CD4-positive, alpha-beta memory T cell (primary cell): ENCODE results near the gene FAM124A. TPM values are rescaled to one million over a fixed set of nuclear protein-coding genes. Genes with fewer than 3 reads are reported as not detected.

ENCODE experiments used
- CTCF ChIA-PET: fragments of 350-600 bp; sonication (Branson Sonifier 250); formaldehyde crosslinking; loops from one replicate; lab custom pipeline; 2021; ENCODE audit warnings: inconsistent platforms; ENCODE audit not compliant: partially characterized antibody; lab: Charles Lee
- POLR2A ChIA-PET: fragments of 350-600 bp; sonication (Branson Sonifier 250); formaldehyde crosslinking; loops from one replicate; lab custom pipeline; 2021; ENCODE audit not compliant: partially characterized antibody; lab: Charles Lee
- DNase-seq, 5 donors: peaks; one replicate each; pipeline versions ENCODE4 v3.0.0 to v3.0.0-alpha.2; 2020 to 2022; ENCODE audit warnings: mixed read lengths in 1 of 5
- H3K27ac ChIP-seq: one replicate; pipeline ENCODE4 v1.7.0; 2013; ENCODE audit warnings: low read depth, low read length
- H3K27me3 ChIP-seq: 2 replicates; pipeline ENCODE4 v1.7.0; 2013; ENCODE audit warnings: mild to moderate bottlenecking, low read length, moderate library complexity; ENCODE audit not compliant: insufficient read depth
- H3K36me3 ChIP-seq: 2 replicates; pipeline ENCODE4 v1.7.0; 2013; ENCODE audit warnings: mild to moderate bottlenecking, low read length, moderate library complexity; ENCODE audit not compliant: insufficient read depth
- H3K4me1 ChIP-seq: 2 replicates; pipeline ENCODE4 v1.7.0; 2013; ENCODE audit warnings: mild to moderate bottlenecking, low read length, moderate library complexity; ENCODE audit not compliant: insufficient read depth
- H3K4me3 ChIP-seq, 2 donors: one replicate each; pipeline ENCODE4 v1.7.0; 2013; ENCODE audit warnings: low read length in 2 of 2, mild to moderate bottlenecking in 1 of 2
- H3K9me3 ChIP-seq, 2 donors: one replicate each; pipeline ENCODE4 v1.7.0; 2013; ENCODE audit warnings: low read length in 2 of 2, control low read depth in 1 of 2; ENCODE audit not compliant: control insufficient read depth in 1 of 2
- H3K27ac Mint-ChIP-seq, 7 donors: one replicate each; pipeline ENCODE4 v1.8.0; 2020 to 2021; ENCODE audit warnings: mixed read lengths in 7 of 7, mild to moderate bottlenecking in 6 of 7, inconsistent platforms in 3 of 7, moderate library complexity in 3 of 7
- H3K27me3 Mint-ChIP-seq, 2 donors: one replicate each; pipeline ENCODE4 v1.8.0; 2020 to 2021; ENCODE audit warnings: mixed read lengths in 2 of 2
- H3K36me3 Mint-ChIP-seq, 2 donors: one replicate each; pipeline ENCODE4 v1.8.0; 2020 to 2021; ENCODE audit warnings: mixed read lengths in 2 of 2, inconsistent platforms in 1 of 2, mild to moderate bottlenecking in 1 of 2
- H3K4me1 Mint-ChIP-seq, 4 donors: one replicate each; pipeline ENCODE4 v1.8.0; 2020 to 2021; ENCODE audit warnings: mixed read lengths in 4 of 4, mild to moderate bottlenecking in 1 of 4
- H3K4me3 Mint-ChIP-seq, 8 donors: one replicate each; pipeline ENCODE4 v1.8.0; 2020 to 2021; ENCODE audit warnings: mixed read lengths in 8 of 8, mild to moderate bottlenecking in 7 of 8, moderate library complexity in 6 of 8, inconsistent platforms in 3 of 8
- H3K9me3 Mint-ChIP-seq, 8 donors: one replicate each; pipeline ENCODE4 v1.8.0; 2020 to 2021; ENCODE audit warnings: mixed read lengths in 8 of 8, mild to moderate bottlenecking in 5 of 8, inconsistent platforms in 3 of 8, moderate library complexity in 1 of 8
- intact Hi-C: fragments of 100-400 bp; cut with micrococcal nuclease; formaldehyde crosslinking; loops from one replicate; pipeline ENCODE4 v1.15.1; 2023
- polyA plus RNA-seq, 2 donors: library from polyadenylated mRNA; unstranded; fragments of 300-500 nt; fragmentation: Illumina TruSeq; gene quantifications; one replicate each; pipeline ENCODE4 v1.2.3, GENCODE V29; 2021
- total RNA-seq, 2 experiments: library from RNA; stranded (reverse); gene quantifications; one replicate each; pipeline ENCODE4 v1.2.3, GENCODE V29; 2021

FAM124A gene
- total and polyA plus RNA-seq, 4 experiments from 2014 or later = not detected

GRCh38 chr13:51235186-51235585, 13.0 kb downstream of the FAM124A start:
- Histone ChIP-seq H3K36me3 (no peaks in the 10 kb centered on the region), H3K27ac (no peak overlapping the region), H3K4me1 (no peaks in the 10 kb centered on the region), H3K4me3 (no peak overlapping the region), H3K9me3 (no peaks in the 10 kb centered on the region), H3K27me3 (no peaks in the 10 kb centered on the region)
- H3K9me3 Mint-ChIP-seq = peaks cover 0 to 3% (median 0%) of the 10 kb centered on the region in 8 donors
- ChIA-PET POLR2A (no interaction called here), CTCF (no interaction called here)
- no peak overlapping the region for H3K4me3 Mint-ChIP-seq
- no peak for DNase-seq
- H3K4me1 Mint-ChIP-seq = no peaks in the 10 kb centered on the region
- intact Hi-C loops = no loop called here
- H3K27ac Mint-ChIP-seq = no peak overlapping the region
- no peaks in the 10 kb centered on the region for H3K36me3 Mint-ChIP-seq
- H3K27me3 Mint-ChIP-seq = peaks cover 20 to 26% of the 10 kb centered on the region in 2 donors

DNA sequence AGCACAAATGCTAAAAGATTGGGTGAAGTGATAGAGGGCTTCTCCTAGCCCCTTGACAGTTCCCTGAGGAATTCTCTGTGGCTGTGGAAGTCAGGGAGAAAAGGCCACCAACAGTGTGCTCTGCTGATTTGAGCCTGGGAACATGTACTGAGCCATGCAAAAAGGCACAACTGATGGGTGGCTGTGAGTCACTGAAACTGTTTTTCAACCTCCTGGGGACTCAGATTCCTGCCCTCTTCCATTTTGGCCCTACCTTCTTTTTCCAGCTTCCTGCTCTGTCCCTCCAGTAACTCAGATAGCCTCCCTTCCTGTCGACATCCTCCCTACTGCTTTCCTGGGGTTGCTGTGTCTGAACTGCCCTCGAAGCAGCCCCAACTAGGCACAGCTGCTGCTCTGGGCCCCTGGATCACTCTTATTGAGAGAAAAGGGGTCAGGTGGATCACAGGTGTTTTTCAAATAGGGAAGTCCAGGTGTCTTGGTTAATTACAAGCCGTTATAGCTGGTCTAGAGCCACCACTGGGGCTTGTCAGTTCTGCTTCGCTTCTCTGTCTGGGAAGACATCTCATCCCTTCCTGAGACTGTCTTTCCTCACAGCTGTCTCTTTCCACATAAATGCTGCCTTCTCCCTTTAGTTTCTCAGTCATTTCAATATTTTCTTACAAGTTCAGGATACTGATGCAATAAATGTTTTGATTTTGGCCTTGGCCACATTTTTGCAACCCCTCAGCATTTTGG, 13.7 kb downstream of the FAM124A start:
- ChIA-PET CTCF (interaction anchor here (1.8 kb wide), 2 partner anchors 12 to 51 kb away, joined by 3 to 8 read pairs; no protein-coding TSS in a partner anchor), POLR2A (interaction anchor here (0.7 kb wide), 1 partner anchor 14 kb away, joined by 3 read pairs; no protein-coding TSS in a partner anchor)
- H3K27me3 ChIP-seq = no peaks in the 10 kb centered on the region

GRCh38 chr13:51236491-51236792, 14.2 kb downstream of the FAM124A start:
- no peaks in the 10 kb centered on the region for H3K36me3 ChIP-seq
- H3K36me3 Mint-ChIP-seq = no peaks in the 10 kb centered on the region

More for the DNA sequence above, 13.7 kb downstream of the FAM124A start:
- Histone ChIP-seq H3K36me3 (no peaks in the 10 kb centered on the region), H3K4me1 (no peaks in the 10 kb centered on the region), H3K9me3 (no peaks in the 10 kb centered on the region), H3K4me3 (no peak overlapping the region), H3K27ac (no peak overlapping the region)
- H3K27me3 Mint-ChIP-seq = peaks cover 19 to 22% of the 10 kb centered on the region in 2 donors
- H3K4me3 Mint-ChIP-seq = no peak overlapping the region
- peaks cover 0 to 3% (median 0%) of the 10 kb centered on the region in 8 donors for H3K9me3 Mint-ChIP-seq
- DNase-seq = no peak
- no peak overlapping the region for H3K27ac Mint-ChIP-seq
- H3K4me1 Mint-ChIP-seq = no peaks in the 10 kb centered on the region
- intact Hi-C loops = no loop called here
- no peaks in the 10 kb centered on the region for H3K36me3 Mint-ChIP-seq

GRCh38 chr13:51237386-51237785, 15.2 kb downstream of the FAM124A start:
- no peaks in the 10 kb centered on the region for H3K4me1 Mint-ChIP-seq
- no peak overlapping the region for H3K27ac Mint-ChIP-seq
- H3K4me3 Mint-ChIP-seq = no peak overlapping the region
- Histone ChIP-seq H3K4me1 (no peaks in the 10 kb centered on the region), H3K36me3 (no peaks in the 10 kb centered on the region), H3K27me3 (no peaks in the 10 kb centered on the region), H3K4me3 (no peak overlapping the region), H3K27ac (no peak overlapping the region), H3K9me3 (no peaks in the 10 kb centered on the region)
- H3K9me3 Mint-ChIP-seq = peaks cover 0 to 3% (median 0%) of the 10 kb centered on the region in 8 donors
- POLR2A ChIA-PET = no interaction called here
- intact Hi-C loops = no loop called here
- CTCF ChIA-PET = interaction anchor here (1.8 kb wide), 2 partner anchors 10 to 49 kb away, joined by 3 to 8 read pairs; no protein-coding TSS in a partner anchor
- H3K27me3 Mint-ChIP-seq = peaks cover 17 to 19% of the 10 kb centered on the region in 2 donors
- no peak for DNase-seq
- no peaks in the 10 kb centered on the region for H3K36me3 Mint-ChIP-seq

More at GRCh38 chr13:51236491-51236792, 14.2 kb downstream of the FAM124A start:
- Mint-ChIP-seq H3K4me1 (no peaks in the 10 kb centered on the region), H3K9me3 (peaks cover 0 to 3% (median 0%) of the 10 kb centered on the region in 8 donors), H3K27ac (no peak overlapping the region), H3K27me3 (peaks cover 19 to 21% of the 10 kb centered on the region in 2 donors), H3K4me3 (no peak overlapping the region)
- Histone ChIP-seq H3K27ac (no peak overlapping the region), H3K9me3 (no peaks in the 10 kb centered on the region), H3K4me3 (no peak overlapping the region), H3K4me1 (no peaks in the 10 kb centered on the region), H3K27me3 (no peaks in the 10 kb centered on the region)
- CTCF ChIA-PET = interaction anchor here (1.8 kb wide), 2 partner anchors 11 to 50 kb away, joined by 3 to 8 read pairs; no protein-coding TSS in a partner anchor
- POLR2A ChIA-PET = interaction anchor here (0.7 kb wide), 1 partner anchor 14 kb away, joined by 3 read pairs; no protein-coding TSS in a partner anchor
- no peak for DNase-seq
- intact Hi-C loops = no loop called here

GRCh38 chr13:51237887-51238286, 15.7 kb downstream of the FAM124A start:
- DNase-seq = no peak
- Histone ChIP-seq H3K9me3 (no peaks in the 10 kb centered on the region), H3K27ac (no peak overlapping the region), H3K36me3 (no peaks in the 10 kb centered on the region), H3K27me3 (no peaks in the 10 kb centered on the region), H3K4me3 (no peak overlapping the region), H3K4me1 (no peaks in the 10 kb centered on the region)
- no peaks in the 10 kb centered on the region for H3K4me1 Mint-ChIP-seq
- peaks cover 0 to 2% (median 0%) of the 10 kb centered on the region in 8 donors for H3K9me3 Mint-ChIP-seq
- no peak overlapping the region for H3K27ac Mint-ChIP-seq
- no peaks in the 10 kb centered on the region for H3K36me3 Mint-ChIP-seq
- CTCF ChIA-PET = interaction anchor here (1.8 kb wide), 1 partner anchor 49 kb away, joined by 8 read pairs; no protein-coding TSS in a partner anchor
- H3K4me3 Mint-ChIP-seq = no peak overlapping the region
- intact Hi-C loops = no loop called here
- POLR2A ChIA-PET = no interaction called here
- H3K27me3 Mint-ChIP-seq = peaks cover 14 to 15% of the 10 kb centered on the region in 2 donors

DNA sequence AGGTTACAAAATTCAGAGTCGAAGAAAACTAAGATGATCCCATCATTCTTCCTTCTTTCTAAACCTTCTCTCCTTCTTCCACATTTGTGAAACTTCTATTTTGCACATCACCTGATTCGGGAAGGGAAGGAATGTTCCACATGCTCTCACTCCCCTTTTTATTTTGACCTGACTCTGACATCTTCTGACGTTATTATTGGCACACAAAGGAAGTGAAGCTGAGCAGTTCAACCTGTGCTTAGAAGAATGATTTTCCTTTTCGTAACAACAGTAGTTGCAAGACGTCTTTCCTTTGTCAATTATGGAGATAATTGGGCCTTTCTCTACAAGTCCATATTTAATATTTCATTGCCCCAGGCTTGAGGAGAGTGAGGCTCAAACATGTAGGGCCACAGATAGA, 18.0 kb downstream of the FAM124A start:
- Mint-ChIP-seq H3K4me3 (no peak overlapping the region), H3K27ac (no peak overlapping the region), H3K9me3 (no peaks in the 10 kb centered on the region), H3K36me3 (no peaks in the 10 kb centered on the region), H3K4me1 (no peaks in the 10 kb centered on the region), H3K27me3 (peaks cover 7 to 12% of the 10 kb centered on the region in 2 donors)
- no peaks in the 10 kb centered on the region for H3K36me3 ChIP-seq
- CTCF ChIA-PET = interaction anchor here (1.4 kb wide), 1 partner anchor 46 kb away, joined by 4 read pairs; no protein-coding TSS in a partner anchor
- H3K4me3 ChIP-seq = no peak overlapping the region
- no peak for DNase-seq
- no peaks in the 10 kb centered on the region for H3K27me3 ChIP-seq
- intact Hi-C loops = no loop called here
- no peaks in the 10 kb centered on the region for H3K4me1 ChIP-seq
- H3K9me3 ChIP-seq = no peaks in the 10 kb centered on the region
- no peak overlapping the region for H3K27ac ChIP-seq
- POLR2A ChIA-PET = no interaction called here

GRCh38 chr13:51240958-51241357, 18.8 kb downstream of the FAM124A start:
- ChIA-PET POLR2A (no interaction called here), CTCF (interaction anchor here (1.4 kb wide), 1 partner anchor 45 kb away, joined by 4 read pairs; no protein-coding TSS in a partner anchor)
- no peak overlapping the region for H3K27ac Mint-ChIP-seq
- no peak for DNase-seq
- H3K4me1 Mint-ChIP-seq = no peaks in the 10 kb centered on the region
- intact Hi-C loops = no loop called here
- no peaks in the 10 kb centered on the region for H3K4me1 ChIP-seq
- no peak overlapping the region for H3K4me3 Mint-ChIP-seq
- H3K9me3 ChIP-seq = no peaks in the 10 kb centered on the region
- H3K4me3 ChIP-seq = no peak overlapping the region
- H3K36me3 Mint-ChIP-seq = no peaks in the 10 kb centered on the region
- H3K27me3 ChIP-seq = no peaks in the 10 kb centered on the region
- H3K27me3 Mint-ChIP-seq = peaks cover 8 to 10% of the 10 kb centered on the region in 2 donors
- no peaks in the 10 kb centered on the region for H3K9me3 Mint-ChIP-seq
- H3K36me3 ChIP-seq = no peaks in the 10 kb centered on the region
- no peak overlapping the region for H3K27ac ChIP-seq
